Endothelial cell of umbilical vein (primary cell): ENCODE results near the gene GPR176. TPM values are rescaled to one million over a fixed set of nuclear protein-coding genes. Genes with fewer than 3 reads are reported as not detected.
"Not testable (repeated sequence)": the region's sequence is repeated elsewhere in the genome, so short reads cannot be mapped to it uniquely, and the experiment has no call there.

ENCODE experiments used
- BruUV-seq: library from RNA; stranded (reverse); fragments of 400-500 nt; replicated peaks from 2 replicates; lab custom pipeline; 2021; lab: Mats Ljungman, UMichigan
- CTCF ChIA-PET: fragments of 300-600, 350-600 bp; sonication (Branson Sonifier 250); formaldehyde crosslinking; loops from one replicate; lab custom pipeline; 2021; ENCODE audit warnings: antibody characterized with exemption, inconsistent platforms; lab: Charles Lee
- POLR2A ChIA-PET: fragments of 300-600, 350-600 bp; sonication (Branson Sonifier 250); formaldehyde crosslinking; loops from one replicate; lab custom pipeline; 2021; ENCODE audit warnings: antibody characterized with exemption, inconsistent platforms; lab: Charles Lee
- DNase-seq: peaks from one replicate; pipeline ENCODE4 v3.0.0-alpha.2; 2011; ENCODE audit warnings: low read depth, low spot score
- FAIRE-seq: peaks from 2 replicates; lab custom pipeline; 2011; peaks lifted over from hg19 to GRCh38; lab: Jason Lieb, UNC
- H2AFZ ChIP-seq: 2 replicates; pipeline ENCODE4 v1.6.0; 2012; ENCODE audit warnings: low read depth, low read length, control low read depth, inconsistent platforms
- H3K27ac ChIP-seq: 2 replicates; pipeline ENCODE4 v1.5.1; 2011; ENCODE audit warnings: low read depth, mild to moderate bottlenecking, control low read depth, low read length, moderate library complexity; ENCODE audit not compliant: insufficient read depth
- H3K27me3 ChIP-seq, 2 experiments: 2 replicates each; pipeline versions ENCODE4 v1.6.0 to v1.6.1; 2011; ENCODE audit warnings: low read length in 2 of 2, mixed read lengths in 1 of 2; ENCODE audit not compliant: control insufficient read depth in 2 of 2, insufficient read depth in 2 of 2
- H3K36me3 ChIP-seq, 2 experiments: 2 replicates in 1 of 2; 3 replicates in 1 of 2; pipeline ENCODE4 v1.5.1; 2011; ENCODE audit warnings: low read length in 2 of 2, mild to moderate bottlenecking in 1 of 2, moderate library complexity in 1 of 2; ENCODE audit not compliant: control insufficient read depth in 2 of 2, insufficient read depth in 2 of 2; ENCODE audit errors: extremely low read depth in 1 of 2
- H3K4me1 ChIP-seq: 3 replicates; pipeline ENCODE4 v1.5.1; 2011; ENCODE audit warnings: mild to moderate bottlenecking, low read length; ENCODE audit not compliant: control insufficient read depth, insufficient read depth; ENCODE audit errors: extremely low read depth
- H3K4me2 ChIP-seq: 2 replicates; pipeline ENCODE4 v1.6.1; 2011; ENCODE audit warnings: low read length, control low read depth, mixed read lengths; ENCODE audit not compliant: insufficient read depth
- H3K4me3 ChIP-seq, 3 experiments: fragments of 200-600 bp in 1 of 3; sonication (generic), shearing (Covaris generic) in 1 of 3; replicated peaks in 1 of 3; 2 replicates each; pipeline ENCODE4 v1.5.1; 2011 to 2016; ENCODE audit warnings: control low read depth in 3 of 3, low read length in 3 of 3, mild to moderate bottlenecking in 2 of 3, inconsistent platforms in 1 of 3, low read depth in 1 of 3, moderate library complexity in 1 of 3; ENCODE audit not compliant: insufficient read depth in 1 of 3
- H3K79me2 ChIP-seq: 2 replicates; pipeline ENCODE4 v1.6.0; 2012; ENCODE audit warnings: low read length, inconsistent platforms; ENCODE audit not compliant: control insufficient read depth, insufficient read depth
- H3K9ac ChIP-seq: replicated peaks from 2 replicates; pipeline ENCODE3; 2011; ENCODE audit warnings: low read length, control low read depth; ENCODE audit not compliant: insufficient read depth; ENCODE audit errors: extremely low read depth
- H3K9me1 ChIP-seq: replicated peaks from 3 replicates; pipeline ENCODE4 v1.6.0; 2011; ENCODE audit warnings: mild to moderate bottlenecking, low read length; ENCODE audit not compliant: control insufficient read depth, insufficient read depth; ENCODE audit errors: extremely low read depth
- H3K9me3 ChIP-seq: replicated peaks from 2 replicates; pipeline ENCODE4 v1.5.1; 2012; ENCODE audit warnings: low read length, inconsistent platforms; ENCODE audit not compliant: control insufficient read depth, insufficient read depth
- H4K20me1 ChIP-seq: replicated peaks from 2 replicates; pipeline ENCODE3; 2011; ENCODE audit warnings: mild to moderate bottlenecking, low read length; ENCODE audit not compliant: control insufficient read depth, insufficient read depth; ENCODE audit errors: extremely low read depth
- CTCF ChIP-seq, 2 donors: IDR thresholded peaks; 1 replicate in 1 of 2; 2 replicates in 1 of 2; pipeline ENCODE4 v1.5.1; 2011; ENCODE audit warnings: low read length in 2 of 2, mild to moderate bottlenecking in 2 of 2, moderate library complexity in 2 of 2, control low read depth in 1 of 2, inconsistent platforms in 1 of 2, low read depth in 1 of 2; ENCODE audit not compliant: insufficient read depth in 1 of 2; ENCODE audit errors: extremely low read depth in 1 of 2
- EZH2 ChIP-seq: IDR thresholded peaks from 2 replicates; pipeline ENCODE4 v1.6.1; 2012; ENCODE audit warnings: borderline replicate concordance, low read depth, mild to moderate bottlenecking, moderate library complexity, low read length, inconsistent platforms; ENCODE audit not compliant: severe bottlenecking
- FOS ChIP-seq: IDR thresholded peaks from 2 replicates; pipeline ENCODE4 v1.6.1; 2011; ENCODE audit warnings: mild to moderate bottlenecking, low read length, moderate library complexity, borderline replicate concordance; ENCODE audit not compliant: insufficient read depth
- GATA2 ChIP-seq: IDR thresholded peaks from 2 replicates; pipeline ENCODE4 v1.7.0; 2011; ENCODE audit warnings: low read depth, mild to moderate bottlenecking, moderate library complexity, mixed read lengths, low read length; ENCODE audit not compliant: insufficient read length, insufficient read depth
- JUN ChIP-seq: IDR thresholded peaks from 2 replicates; pipeline ENCODE4 v1.6.1; 2011; ENCODE audit warnings: borderline replicate concordance, low read depth; ENCODE audit not compliant: insufficient read length, insufficient read depth
- MAX ChIP-seq: IDR thresholded peaks from 2 replicates; pipeline ENCODE4 v1.6.1; 2011; ENCODE audit not compliant: insufficient read depth, insufficient read length
- MYC ChIP-seq: IDR thresholded peaks from one replicate; pipeline ENCODE4 v1.6.1; 2011; ENCODE audit warnings: mild to moderate bottlenecking, low read depth, low read length
- POLR2A ChIP-seq: IDR thresholded peaks from 2 replicates; pipeline ENCODE4 v1.6.1; 2012; ENCODE audit warnings: low read depth, mild to moderate bottlenecking, control low read depth, low read length
- POLR2AphosphoS5 ChIP-seq: IDR thresholded peaks from 2 replicates; pipeline ENCODE4 v1.6.1; 2012; ENCODE audit warnings: low read depth, mild to moderate bottlenecking, control low read depth, low read length, moderate library complexity; ENCODE audit not compliant: insufficient read depth
- dilution Hi-C: fragments of 300-500 bp; cut with MboI; formaldehyde crosslinking; loops from one replicate; pipeline ENCODE4 v1.15.0; 2019; ENCODE audit warnings: low sequenced_read_pairs; ENCODE audit not compliant: extremely low pct_ligation_motif_present
- intact Hi-C: fragments of 100-400 bp; cut with micrococcal nuclease; formaldehyde crosslinking; loops from one replicate; pipeline ENCODE4 v1.10.0; 2022
- polyA plus RNA-seq, 4 experiments: library from polyadenylated mRNA; depleted of rRNA in 3 of 4; stranded (reverse) in 3 of 4; unstranded in 1 of 4; fragments of >200 nt; gene quantifications; 2 replicates each; pipeline versions ENCODE4 v1.2.1 to v1.2.3, GENCODE V29; 2011 to 2012; ENCODE audit warnings: missing spikeins in 1 of 4
- total RNA-seq: library from RNA; stranded (reverse); gene quantifications from 2 replicates; pipeline ENCODE4 v1.2.3, GENCODE V29; 2021

The GPR176 gene
- total and polyA plus RNA-seq, 2 donors (not counting 3 experiments of a cell fraction or from before 2014, with no cell fraction given), result 35.3 to 68.7 TPM

- Histone ChIP-seq H3K9me3 (no peaks in the 10 kb centered on the region), H3K4me3 (no peak overlapping the region), H3K79me2 (peaks cover 2% of the 10 kb centered on the region), H3K9me1 (no peaks in the 10 kb centered on the region), H3K27ac (no peak overlapping the region), H3K9ac (no peak overlapping the region), H4K20me1 (no peaks in the 10 kb centered on the region), H3K4me2 (no peak overlapping the region), H2AFZ (no peak overlapping the region), H3K27me3 (no peaks in the 10 kb centered on the region), H3K36me3 (no peaks in the 10 kb centered on the region), H3K4me1 (no peaks in the 10 kb centered on the region)
- dilution Hi-C loops (no loop called here), intact Hi-C loops (no loop called here)
- POLR2A ChIA-PET, result no interaction called here
- CTCF ChIA-PET, result no interaction called here
- no TSS peak for BruUV-seq
- FAIRE-seq (no peak), DNase-seq (no peak)
- no peak for TF ChIP-seq FOS
- TF ChIP-seq CTCF (IDR thresholded peaks at IDR 0.05; ENCODE audit: extremely low read depth in 1 of 2, insufficient read depth in 1 of 2, low read depth in 1 of 2, low read length in 2 of 2), result no peak
- no peak for TF ChIP-seq MAX
- no peak for TF ChIP-seq JUN
- no peak for TF ChIP-seq EZH2
- no peak for TF ChIP-seq POLR2AphosphoS5
- TF ChIP-seq GATA2, result no peak
- TF ChIP-seq MYC, result no peak
- TF ChIP-seq POLR2A, result no peak
These were observed 105.6 kb downstream of the GPR176 start for GRCh38 chr15:39814489-39814888.

- BruUV-seq, H2AFZ ChIP-seq, H3K27ac ChIP-seq, intact Hi-C loops, CTCF ChIA-PET, H3K4me3 ChIP-seq, H3K27me3 ChIP-seq, dilution Hi-C loops, FAIRE-seq, H3K4me2 ChIP-seq, H3K9me3 ChIP-seq, H3K36me3 ChIP-seq, DNase-seq, H4K20me1 ChIP-seq, POLR2A ChIA-PET, H3K79me2 ChIP-seq, H3K9me1 ChIP-seq, H3K4me1 ChIP-seq, H3K9ac ChIP-seq: not testable (repeated sequence)
These were observed 107.4 kb downstream of the GPR176 start for GRCh38 chr15:39812651-39813050.
